ENCODE results near the gene LNX2. TPM values are rescaled to one million over a fixed set of nuclear protein-coding genes. Genes with fewer than 3 reads are reported as not detected.
A peak's percentile ranks its signal among the peaks of the same experiment; 100 is the strongest.

LNX2 gene
- total RNA-seq, 1 donor from 2014 or later: 9.2 TPM

GRCh38 chr13:27622102-27622820 is 1.9 kb upstream of the LNX2 start:
- Mint-ChIP-seq H3K27me3 (ENCODE audit: low read depth) (no peaks in the 10 kb centered on the region), H3K27ac (ENCODE audit: unreplicated experiment) (peak overlapping the region; percentile 78), H3K36me3 (ENCODE audit: low read depth) (peaks cover 3% of the 10 kb centered on the region), H3K4me1 (ENCODE audit: low read depth) (peaks cover 45% of the 10 kb centered on the region), H3K4me3 (ENCODE audit: unreplicated experiment) (peak overlapping the region; percentile 77), H3K9me3 (ENCODE audit: low read depth) (no peaks in the 10 kb centered on the region)
- peak; percentile 75 for TF ChIP-seq CTCF (IDR thresholded peaks at IDR 0.05)
- DNase-seq (ENCODE audit: low spot score): no peak

DNA sequence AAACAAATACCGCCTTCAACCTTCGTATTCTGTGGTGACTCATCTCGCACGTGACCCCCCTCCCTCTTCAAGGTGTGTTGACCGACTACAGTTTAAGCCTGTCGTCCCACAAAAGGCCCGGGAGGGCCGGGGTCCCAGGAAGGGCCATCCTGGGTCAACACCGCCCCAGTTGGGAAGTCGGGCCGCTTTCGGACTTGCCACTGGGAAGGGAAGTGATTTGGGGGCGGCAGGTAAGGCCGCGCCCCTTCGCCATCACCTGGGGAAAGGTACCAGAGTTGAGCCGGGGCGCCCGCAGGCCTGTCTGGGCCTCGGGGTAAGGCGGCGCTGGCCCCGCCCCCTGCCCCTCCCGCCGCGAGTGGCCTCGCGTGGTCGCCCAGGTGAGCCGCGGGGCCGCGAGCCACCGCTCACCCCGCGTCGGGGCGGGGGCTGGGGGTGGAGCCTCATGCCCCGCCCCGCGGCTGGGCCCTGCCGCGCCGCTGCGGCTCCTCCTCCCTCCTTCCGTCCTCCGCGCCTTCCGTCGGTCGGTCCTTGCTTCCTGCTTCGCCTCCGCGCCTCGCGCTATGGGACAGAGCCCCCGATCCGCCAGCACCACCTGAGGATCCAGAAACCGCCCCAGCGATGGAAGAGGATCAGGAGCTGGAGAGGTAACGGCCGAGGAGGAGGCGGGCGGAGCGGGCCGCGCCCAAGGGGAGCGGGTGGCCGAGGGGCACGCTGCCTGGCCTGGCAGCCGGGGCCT is 1.2 kb upstream of the LNX2 start, which contains the start of gene POLR1D:
POLR1D (plus strand) TSS at position 527 of the 736 bp plus-strand sequence; CDS start at position 619, 92 bp downstream.
- H3K27me3 Mint-ChIP-seq (ENCODE audit: low read depth): no peaks in the 10 kb centered on the region
- H3K4me1 Mint-ChIP-seq (ENCODE audit: low read depth): peaks cover 45% of the 10 kb centered on the region
- H3K27ac Mint-ChIP-seq (ENCODE audit: unreplicated experiment): peak within 1 kb of the TSS; percentile 95
- no peak for TF ChIP-seq CTCF (IDR thresholded peaks at IDR 0.05)
- H3K9me3 Mint-ChIP-seq (ENCODE audit: low read depth): no peaks in the 10 kb centered on the region
- no peak for DNase-seq (ENCODE audit: low spot score)
- H3K4me3 Mint-ChIP-seq (ENCODE audit: unreplicated experiment): peak within 1 kb of the TSS; percentile 90
- H3K36me3 Mint-ChIP-seq (ENCODE audit: low read depth): peaks cover 3% of the 10 kb centered on the region

- TF ChIP-seq CTCF (IDR thresholded peaks at IDR 0.05): no peak
- Mint-ChIP-seq H3K27me3 (ENCODE audit: low read depth) (no peaks in the 10 kb centered on the region), H3K4me1 (ENCODE audit: low read depth) (peaks cover 45% of the 10 kb centered on the region), H3K27ac (ENCODE audit: unreplicated experiment) (peak overlapping the region; percentile 95), H3K36me3 (ENCODE audit: low read depth) (peaks cover 3% of the 10 kb centered on the region), H3K4me3 (ENCODE audit: unreplicated experiment) (peak overlapping the region; percentile 90), H3K9me3 (ENCODE audit: low read depth) (no peaks in the 10 kb centered on the region)
- DNase-seq (ENCODE audit: low spot score): no peak
Observed at GRCh38 chr13:27621116-27621365, 712 bp upstream of the LNX2 start.

- peaks cover 41% of the 10 kb centered on the region for H3K4me1 Mint-ChIP-seq (ENCODE audit: low read depth)
- no peak for DNase-seq (ENCODE audit: low spot score)
- peak overlapping the region; percentile 92 for H3K27ac Mint-ChIP-seq (ENCODE audit: unreplicated experiment)
- H3K4me3 Mint-ChIP-seq (ENCODE audit: unreplicated experiment): peak overlapping the region; percentile 90
- TF ChIP-seq CTCF (IDR thresholded peaks at IDR 0.05): peak; percentile 66
- no peaks in the 10 kb centered on the region for H3K27me3 Mint-ChIP-seq (ENCODE audit: low read depth)
- H3K36me3 Mint-ChIP-seq (ENCODE audit: low read depth): peaks cover 3% of the 10 kb centered on the region
- H3K9me3 Mint-ChIP-seq (ENCODE audit: low read depth): peaks cover 2% of the 10 kb centered on the region
Observed at GRCh38 chr13:27619728-27620376, 477 bp downstream of the LNX2 start.

DNA sequence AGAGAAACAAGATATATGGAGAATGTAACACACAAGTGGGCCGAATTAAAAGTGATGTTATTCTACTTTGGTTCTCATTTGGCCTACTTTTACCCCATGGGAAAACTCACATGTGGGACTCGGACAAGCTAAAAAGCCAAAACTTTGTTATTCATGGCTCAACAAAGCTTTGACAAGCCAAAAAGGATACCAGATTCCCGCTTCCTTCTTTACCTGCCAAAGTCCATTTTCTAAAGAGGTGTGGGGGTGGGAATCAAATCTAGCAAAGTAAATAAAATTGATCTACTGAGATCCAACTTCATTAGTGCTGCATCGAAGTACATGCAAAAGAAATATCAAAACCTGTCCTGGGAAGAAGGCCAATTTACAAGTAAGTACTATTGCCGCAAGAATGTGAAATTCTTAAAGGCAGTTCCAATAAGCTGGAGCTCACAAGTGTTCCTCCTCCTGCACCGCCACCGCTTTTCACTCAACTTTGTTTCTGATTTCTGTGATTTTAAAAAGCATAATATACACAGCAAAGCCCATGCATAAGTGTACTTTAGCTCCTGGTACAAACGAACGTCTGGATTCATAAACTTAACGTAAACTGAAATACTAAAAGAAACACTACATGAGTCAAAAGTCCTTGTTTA is 1.1 kb downstream of the LNX2 start:
- Mint-ChIP-seq H3K4me3 (ENCODE audit: unreplicated experiment) (peak overlapping the region; percentile 90), H3K36me3 (ENCODE audit: low read depth) (peaks cover 6% of the 10 kb centered on the region), H3K27me3 (ENCODE audit: low read depth) (no peaks in the 10 kb centered on the region), H3K9me3 (ENCODE audit: low read depth) (peaks cover 7% of the 10 kb centered on the region), H3K27ac (ENCODE audit: unreplicated experiment) (peak overlapping the region; percentile 92), H3K4me1 (ENCODE audit: low read depth) (peaks cover 41% of the 10 kb centered on the region)
- DNase-seq (ENCODE audit: low spot score): no peak
- no peak for TF ChIP-seq CTCF (IDR thresholded peaks at IDR 0.05)
